Stimulated activated naive CD8-positive, alpha-beta T cell treated with anti-CD3 and anti-CD28 coated beads, Interleukin-15, Interleukin-2, amounts not matched to agents 100 ng/mL and 50 ng/mL, for 24 hours (primary cell): ENCODE measurements around the gene HIGD2A.

Experiments
- H3K27ac Mint-ChIP-seq: one replicate; pipeline ENCODE4 v1.8.0; 2021; ENCODE audit warnings: mild to moderate bottlenecking, mixed read lengths
- H3K27me3 Mint-ChIP-seq: one replicate; pipeline ENCODE4 v1.8.0; 2021; ENCODE audit warnings: mixed read lengths
- H3K36me3 Mint-ChIP-seq: one replicate; pipeline ENCODE4 v1.8.0; 2021; ENCODE audit warnings: low read depth, mixed read lengths
- H3K4me1 Mint-ChIP-seq: one replicate; pipeline ENCODE4 v1.8.0; 2021; ENCODE audit warnings: low read depth, mixed read lengths
- H3K4me3 Mint-ChIP-seq: one replicate; pipeline ENCODE4 v1.8.0; 2021; ENCODE audit warnings: mild to moderate bottlenecking, mixed read lengths
- H3K9me3 Mint-ChIP-seq: one replicate; pipeline ENCODE4 v1.8.0; 2021; ENCODE audit warnings: mixed read lengths

The HIGD2A gene

GRCh38 chr5:176383961-176384360 is 4.6 kb upstream of the HIGD2A start:
- Mint-ChIP-seq H3K27ac (no peak overlapping the region), H3K36me3 (peaks cover 86% of the 10 kb centered on the region), H3K9me3 (no peaks in the 10 kb centered on the region), H3K4me1 (peaks cover 23% of the 10 kb centered on the region), H3K27me3 (no peaks in the 10 kb centered on the region), H3K4me3 (no peak overlapping the region)

GRCh38 chr5:176384366-176384930 is 4.1 kb upstream of the HIGD2A start:
- no peak overlapping the region for H3K4me3 Mint-ChIP-seq
- no peaks in the 10 kb centered on the region for H3K27me3 Mint-ChIP-seq
- peaks cover 23% of the 10 kb centered on the region for H3K4me1 Mint-ChIP-seq
- H3K9me3 Mint-ChIP-seq, result no peaks in the 10 kb centered on the region
- peak overlapping the region; percentile 49 for H3K27ac Mint-ChIP-seq
- peaks cover 87% of the 10 kb centered on the region for H3K36me3 Mint-ChIP-seq

GRCh38 chr5:176384991-176385390 is 3.6 kb upstream of the HIGD2A start:
- Mint-ChIP-seq H3K9me3 (no peaks in the 10 kb centered on the region), H3K27me3 (no peaks in the 10 kb centered on the region), H3K36me3 (peaks cover 85% of the 10 kb centered on the region), H3K4me3 (no peak overlapping the region), H3K4me1 (peaks cover 27% of the 10 kb centered on the region), H3K27ac (peak overlapping the region; percentile 49)

- Mint-ChIP-seq H3K4me3 (peak overlapping the region; percentile 96), H3K27ac (peak overlapping the region; percentile 99), H3K9me3 (no peaks in the 10 kb centered on the region), H3K4me1 (peaks cover 27% of the 10 kb centered on the region), H3K27me3 (no peaks in the 10 kb centered on the region), H3K36me3 (peaks cover 87% of the 10 kb centered on the region)
These were observed 2.1 kb upstream of the HIGD2A start for GRCh38 chr5:176386491-176386890.

GRCh38 chr5:176387384-176387925 is 1.1 kb upstream of the HIGD2A start:
- peaks cover 82% of the 10 kb centered on the region for H3K36me3 Mint-ChIP-seq

GRCh38 chr5:176388003-176388443 is 528 bp upstream of the HIGD2A start:
- peaks cover 27% of the 10 kb centered on the region for H3K4me1 Mint-ChIP-seq
- no peaks in the 10 kb centered on the region for H3K9me3 Mint-ChIP-seq
- peaks cover 78% of the 10 kb centered on the region for H3K36me3 Mint-ChIP-seq
- H3K27me3 Mint-ChIP-seq, result no peaks in the 10 kb centered on the region
- H3K27ac Mint-ChIP-seq, result peak overlapping the region; percentile 99
- H3K4me3 Mint-ChIP-seq, result peak overlapping the region; percentile 96

More at GRCh38 chr5:176387384-176387925, 1.1 kb upstream of the HIGD2A start:
- Mint-ChIP-seq H3K9me3 (no peaks in the 10 kb centered on the region), H3K4me1 (peaks cover 27% of the 10 kb centered on the region), H3K27me3 (no peaks in the 10 kb centered on the region), H3K4me3 (peak overlapping the region; percentile 96), H3K27ac (peak overlapping the region; percentile 99)

- Mint-ChIP-seq H3K4me1 (peaks cover 27% of the 10 kb centered on the region), H3K36me3 (peaks cover 66% of the 10 kb centered on the region), H3K4me3 (peak overlapping the region; percentile 96), H3K27ac (peak overlapping the region; percentile 99), H3K27me3 (no peaks in the 10 kb centered on the region), H3K9me3 (no peaks in the 10 kb centered on the region)
These were observed 878 bp downstream of the HIGD2A start for GRCh38 chr5:176389135-176390123.

- H3K9me3 Mint-ChIP-seq, result no peaks in the 10 kb centered on the region
- no peaks in the 10 kb centered on the region for H3K27me3 Mint-ChIP-seq
- H3K36me3 Mint-ChIP-seq, result peaks cover 46% of the 10 kb centered on the region
- H3K4me1 Mint-ChIP-seq, result peaks cover 17% of the 10 kb centered on the region
- H3K4me3 Mint-ChIP-seq, result no peak overlapping the region
- no peak overlapping the region for H3K27ac Mint-ChIP-seq
These were observed 2.9 kb downstream of the HIGD2A start for GRCh38 chr5:176391479-176391878.

- peaks cover 40% of the 10 kb centered on the region for H3K36me3 Mint-ChIP-seq
- H3K27me3 Mint-ChIP-seq, result no peaks in the 10 kb centered on the region
- peaks cover 12% of the 10 kb centered on the region for H3K4me1 Mint-ChIP-seq
- no peaks in the 10 kb centered on the region for H3K9me3 Mint-ChIP-seq
- no peak overlapping the region for H3K27ac Mint-ChIP-seq
- H3K4me3 Mint-ChIP-seq, result no peak overlapping the region
These were observed 3.4 kb downstream of the HIGD2A start for GRCh38 chr5:176391999-176392398.

GRCh38 chr5:176392526-176392925 is 4.0 kb downstream of the HIGD2A start:
- peaks cover 35% of the 10 kb centered on the region for H3K36me3 Mint-ChIP-seq
- no peaks in the 10 kb centered on the region for H3K27me3 Mint-ChIP-seq
- no peak overlapping the region for H3K27ac Mint-ChIP-seq
- peaks cover 8% of the 10 kb centered on the region for H3K4me1 Mint-ChIP-seq
- no peak overlapping the region for H3K4me3 Mint-ChIP-seq
- no peaks in the 10 kb centered on the region for H3K9me3 Mint-ChIP-seq

- Mint-ChIP-seq H3K4me1 (peaks cover 4% of the 10 kb centered on the region), H3K27me3 (no peaks in the 10 kb centered on the region), H3K36me3 (peaks cover 29% of the 10 kb centered on the region), H3K4me3 (no peak overlapping the region), H3K9me3 (no peaks in the 10 kb centered on the region), H3K27ac (no peak overlapping the region)
These were observed 5.5 kb downstream of the HIGD2A start for GRCh38 chr5:176394096-176394495.

- Mint-ChIP-seq H3K9me3 (no peaks in the 10 kb centered on the region), H3K4me3 (no peak overlapping the region), H3K4me1 (no peaks in the 10 kb centered on the region), H3K27ac (no peak overlapping the region), H3K27me3 (no peaks in the 10 kb centered on the region), H3K36me3 (peaks cover 22% of the 10 kb centered on the region)
These were observed 6.5 kb downstream of the HIGD2A start for GRCh38 chr5:176394881-176395675.

GRCh38 chr5:176396330-176396729 is 7.8 kb downstream of the HIGD2A start:
- no peak overlapping the region for H3K4me3 Mint-ChIP-seq
- no peak overlapping the region for H3K27ac Mint-ChIP-seq
- H3K4me1 Mint-ChIP-seq, result no peaks in the 10 kb centered on the region
- no peaks in the 10 kb centered on the region for H3K9me3 Mint-ChIP-seq
- H3K27me3 Mint-ChIP-seq, result no peaks in the 10 kb centered on the region
- peaks cover 10% of the 10 kb centered on the region for H3K36me3 Mint-ChIP-seq

GRCh38 chr5:176397736-176398420 is 9.3 kb downstream of the HIGD2A start:
- Mint-ChIP-seq H3K4me3 (no peak overlapping the region), H3K27me3 (no peaks in the 10 kb centered on the region), H3K36me3 (peaks cover 4% of the 10 kb centered on the region), H3K4me1 (no peaks in the 10 kb centered on the region), H3K9me3 (no peaks in the 10 kb centered on the region), H3K27ac (no peak overlapping the region)
